Neuron (in vitro differentiated cells): ENCODE results near the gene RAD51B.
"Not testable (repeated sequence)": the region's sequence is repeated elsewhere in the genome, so short reads cannot be mapped to it uniquely, and the experiment has no call there.

Source experiments
- H2AFZ ChIP-seq: one replicate; pipeline ENCODE4 v1.6.1; 2013; ENCODE audit warnings: low read depth, mild to moderate bottlenecking, inconsistent platforms, low read length, moderate library complexity
- H3K27me3 ChIP-seq: one replicate; pipeline ENCODE4 v1.6.1; 2013; ENCODE audit warnings: low read length; ENCODE audit not compliant: insufficient read depth
- H3K36me3 ChIP-seq: one replicate; pipeline ENCODE4 v1.6.1; 2013; ENCODE audit warnings: low read length; ENCODE audit not compliant: insufficient read depth
- H3K4me1 ChIP-seq: one replicate; pipeline ENCODE4 v1.6.1; 2013; ENCODE audit warnings: low read length; ENCODE audit not compliant: insufficient read depth
- H3K4me3 ChIP-seq: 2 replicates; pipeline ENCODE4 v1.5.1; 2013; ENCODE audit warnings: mild to moderate bottlenecking, low read length, moderate library complexity
- H3K9me3 ChIP-seq: one replicate; pipeline ENCODE4 v1.6.1; 2013; ENCODE audit warnings: low read length

The RAD51B gene

DNA sequence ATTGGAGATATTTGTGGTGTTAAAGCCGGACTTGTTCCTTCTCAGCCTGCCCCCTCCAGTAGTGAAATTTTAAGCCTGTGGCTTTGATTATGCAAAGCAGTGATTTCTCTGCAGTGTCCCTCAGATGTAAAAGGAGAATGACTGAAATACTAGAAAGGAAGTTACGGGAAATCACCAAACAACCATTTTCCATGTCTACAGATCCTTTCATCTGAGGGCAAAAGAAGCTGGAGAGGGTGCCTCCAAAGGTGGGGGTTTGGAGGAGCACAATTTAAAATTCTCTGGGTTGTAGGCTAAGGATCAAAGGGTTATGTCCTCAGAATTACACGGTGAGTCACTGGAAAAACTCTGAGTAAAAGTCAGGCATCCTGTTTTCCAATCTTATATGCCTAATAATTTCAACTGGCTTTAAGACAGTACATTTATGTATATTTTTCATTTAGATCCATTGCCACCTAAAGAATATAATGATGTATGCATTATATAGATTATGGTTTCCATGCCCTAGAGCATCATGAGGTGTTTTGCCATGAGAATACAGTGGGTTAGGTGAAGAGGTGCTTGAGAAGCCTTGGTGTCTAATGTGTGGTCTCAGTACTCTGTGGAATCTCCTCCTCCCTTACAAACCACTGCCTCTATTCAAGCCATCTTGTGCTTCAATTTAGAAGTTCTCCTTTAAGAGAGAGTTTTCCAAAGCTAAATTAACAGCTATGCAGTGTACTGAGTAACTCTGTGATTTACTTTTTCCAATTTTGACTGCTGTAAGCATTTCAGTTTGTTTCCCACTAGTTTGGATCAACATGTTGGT lies 362.1 kb downstream of the RAD51B start:
- Histone ChIP-seq H3K27me3 (no peaks in the 10 kb centered on the region), H3K4me1 (peaks cover 9% of the 10 kb centered on the region), H2AFZ (no peak overlapping the region), H3K36me3 (no peaks in the 10 kb centered on the region), H3K4me3 (no peak overlapping the region), H3K9me3 (no peaks in the 10 kb centered on the region)

DNA sequence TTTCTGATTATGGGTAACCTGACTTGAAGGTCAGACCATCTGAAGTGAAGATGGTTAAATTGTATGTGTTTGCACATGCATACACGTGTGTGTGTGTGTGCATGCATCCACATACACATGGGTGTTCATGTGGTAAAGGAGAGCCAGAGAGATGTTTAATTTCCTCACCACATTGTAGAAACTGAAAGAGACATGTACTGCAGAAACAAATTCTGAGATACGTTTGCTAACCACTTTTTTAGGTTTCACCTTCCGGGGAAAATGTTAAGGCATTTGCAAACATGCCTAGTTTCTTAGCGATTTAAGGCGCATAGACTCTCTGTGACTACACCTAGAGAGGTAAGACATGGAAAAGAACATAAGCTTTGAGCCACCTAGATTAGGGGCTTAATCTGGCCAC lies 362.9 kb downstream of the RAD51B start:
- Histone ChIP-seq H3K4me3 (no peak overlapping the region), H3K27me3 (no peaks in the 10 kb centered on the region), H3K9me3 (no peaks in the 10 kb centered on the region), H3K36me3 (no peaks in the 10 kb centered on the region), H3K4me1 (peaks cover 9% of the 10 kb centered on the region), H2AFZ (no peak overlapping the region)

DNA sequence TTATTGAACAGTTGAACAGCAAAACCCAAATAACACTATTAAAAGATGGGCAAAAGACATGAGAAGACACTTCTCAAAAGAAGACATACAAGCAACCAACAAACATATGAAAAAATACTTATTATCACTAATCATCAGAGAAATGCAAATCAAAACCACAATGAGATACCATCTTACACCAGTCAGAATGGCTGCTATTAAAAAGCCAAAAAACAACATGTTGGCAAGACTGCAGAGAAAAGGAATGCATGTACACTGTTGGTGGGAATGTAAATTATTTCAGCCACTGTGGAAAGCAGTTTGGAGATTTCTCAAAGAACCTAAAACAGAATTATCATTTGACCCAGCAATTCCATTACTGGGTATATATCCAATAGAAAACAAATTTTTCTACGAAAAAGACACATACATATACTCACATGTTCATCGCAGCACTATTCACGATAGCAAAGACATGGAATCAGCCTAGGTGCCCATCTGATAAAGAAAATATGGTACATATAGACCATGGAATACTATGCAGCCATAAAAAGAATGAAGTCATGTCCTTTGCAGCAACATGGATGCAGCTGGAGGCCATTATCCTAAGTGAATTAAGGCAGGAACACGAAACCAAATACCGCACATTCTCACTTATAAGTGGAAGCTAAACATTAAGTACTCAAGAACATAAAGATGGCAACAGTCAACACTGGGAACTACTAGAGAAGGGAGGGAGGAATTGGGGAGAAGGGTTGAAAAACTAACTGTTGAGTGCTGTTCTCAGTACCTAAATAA lies 367.1 kb downstream of the RAD51B start:
- H3K4me3 ChIP-seq, H3K9me3 ChIP-seq, H2AFZ ChIP-seq, H3K4me1 ChIP-seq, H3K36me3 ChIP-seq, H3K27me3 ChIP-seq: not testable (repeated sequence)

DNA sequence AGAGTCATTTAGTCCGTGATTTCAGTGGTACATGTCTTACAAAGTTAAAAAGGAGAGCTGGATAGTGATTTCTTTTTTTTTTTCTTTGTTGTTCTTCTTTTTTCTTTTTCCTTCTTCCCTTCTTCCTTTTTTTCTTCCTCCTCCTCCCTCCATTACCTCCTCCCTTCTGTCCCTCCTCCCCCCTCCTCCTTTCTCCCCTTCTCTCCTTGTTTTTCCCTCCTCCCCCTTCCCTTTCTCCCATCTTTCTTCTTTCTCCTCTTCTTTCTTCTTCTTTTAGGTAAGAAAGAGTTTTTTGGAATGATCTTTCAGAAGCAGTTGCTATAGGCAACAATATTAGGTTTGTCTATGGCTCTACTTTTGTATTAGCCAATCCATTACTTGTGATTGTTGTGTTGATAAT lies 368.6 kb downstream of the RAD51B start:
- Histone ChIP-seq H3K4me3 (no peak overlapping the region), H3K27me3 (no peaks in the 10 kb centered on the region), H3K4me1 (peaks cover 4% of the 10 kb centered on the region), H3K36me3 (no peaks in the 10 kb centered on the region), H2AFZ (no peak overlapping the region), H3K9me3 (no peaks in the 10 kb centered on the region)

DNA sequence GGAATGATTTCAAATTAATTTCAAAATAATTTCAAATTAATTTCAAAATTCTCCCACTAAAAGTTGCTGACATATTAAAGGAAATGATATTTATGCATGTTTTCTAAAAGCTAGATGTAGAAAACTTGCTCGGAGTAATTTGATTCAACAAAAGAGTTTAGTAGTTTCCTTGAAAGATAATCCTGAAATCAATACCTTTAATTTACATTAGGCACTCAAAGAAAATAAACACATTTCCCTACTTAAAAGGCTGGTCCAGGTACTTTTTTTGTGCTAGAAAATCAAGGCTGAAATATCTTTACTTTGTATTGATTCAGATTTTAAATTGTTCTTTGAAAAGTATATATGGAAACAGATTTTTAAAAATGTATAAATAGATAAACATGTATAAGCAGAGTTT lies 370.5 kb downstream of the RAD51B start:
- Histone ChIP-seq H3K4me1 (peaks cover 5% of the 10 kb centered on the region), H3K27me3 (no peaks in the 10 kb centered on the region), H3K9me3 (no peaks in the 10 kb centered on the region), H3K36me3 (no peaks in the 10 kb centered on the region), H3K4me3 (no peak overlapping the region), H2AFZ (no peak overlapping the region)

DNA sequence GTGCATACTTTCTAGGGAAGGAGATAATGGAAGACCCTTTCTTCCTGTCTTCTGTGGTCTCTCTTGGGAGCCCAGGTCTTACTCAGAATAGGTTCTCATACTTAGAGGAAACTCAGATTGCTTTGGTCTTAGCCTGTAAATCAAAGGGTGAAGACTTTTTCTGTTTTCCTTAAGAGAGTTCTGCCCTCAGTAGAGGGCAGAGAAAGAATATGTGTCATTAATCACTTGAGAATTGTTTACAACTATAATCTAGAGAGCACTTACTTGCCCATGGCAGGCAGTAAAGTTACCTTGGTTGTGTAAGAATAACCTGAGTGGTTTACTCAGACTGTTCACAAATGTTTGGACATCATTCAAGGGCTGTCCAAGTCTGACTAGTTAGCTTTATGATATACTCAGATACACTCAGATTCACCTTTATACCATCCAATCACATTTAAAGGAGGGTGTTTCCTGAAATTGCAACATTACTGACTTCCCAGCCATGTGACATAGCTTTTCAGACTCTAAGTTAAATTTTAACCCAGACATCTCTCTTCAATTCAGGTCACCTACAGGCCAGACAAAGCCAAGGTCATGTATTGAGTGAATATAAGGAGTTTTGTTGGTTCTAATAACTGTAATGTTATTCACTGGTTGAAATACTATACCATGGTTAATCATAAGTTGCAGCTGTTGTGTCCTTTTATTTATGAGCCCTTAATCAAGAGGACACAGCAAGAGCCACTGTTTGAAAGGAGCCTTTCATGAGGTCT lies 372.2 kb downstream of the RAD51B start:
- H3K4me3 ChIP-seq, result no peak overlapping the region
- H3K36me3 ChIP-seq, result no peaks in the 10 kb centered on the region
- no peaks in the 10 kb centered on the region for H3K9me3 ChIP-seq
- no peaks in the 10 kb centered on the region for H3K27me3 ChIP-seq
- no peak overlapping the region for H2AFZ ChIP-seq
- peaks cover 5% of the 10 kb centered on the region for H3K4me1 ChIP-seq

DNA sequence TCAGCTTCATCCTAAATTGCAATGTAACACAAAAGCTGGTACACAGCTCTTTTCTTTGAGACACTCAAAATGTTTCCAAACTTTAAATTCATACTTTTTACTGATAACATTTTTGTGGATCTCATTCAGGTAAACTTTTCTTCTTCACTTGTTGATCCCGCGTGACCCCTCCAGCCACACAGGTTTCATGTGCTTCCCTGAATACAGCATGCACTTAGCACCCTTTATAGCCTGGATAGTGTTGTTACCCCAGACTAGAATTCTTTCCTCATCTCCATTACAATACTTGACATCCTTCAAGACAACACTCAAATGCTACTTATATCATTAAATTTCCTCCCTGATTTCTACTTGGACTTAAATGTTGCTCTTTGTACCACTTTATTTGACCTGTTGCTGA lies 373.4 kb downstream of the RAD51B start:
- Histone ChIP-seq H3K27me3 (no peaks in the 10 kb centered on the region), H3K9me3 (no peaks in the 10 kb centered on the region), H3K36me3 (no peaks in the 10 kb centered on the region), H3K4me1 (peaks cover 5% of the 10 kb centered on the region), H2AFZ (no peak overlapping the region), H3K4me3 (no peak overlapping the region)

DNA sequence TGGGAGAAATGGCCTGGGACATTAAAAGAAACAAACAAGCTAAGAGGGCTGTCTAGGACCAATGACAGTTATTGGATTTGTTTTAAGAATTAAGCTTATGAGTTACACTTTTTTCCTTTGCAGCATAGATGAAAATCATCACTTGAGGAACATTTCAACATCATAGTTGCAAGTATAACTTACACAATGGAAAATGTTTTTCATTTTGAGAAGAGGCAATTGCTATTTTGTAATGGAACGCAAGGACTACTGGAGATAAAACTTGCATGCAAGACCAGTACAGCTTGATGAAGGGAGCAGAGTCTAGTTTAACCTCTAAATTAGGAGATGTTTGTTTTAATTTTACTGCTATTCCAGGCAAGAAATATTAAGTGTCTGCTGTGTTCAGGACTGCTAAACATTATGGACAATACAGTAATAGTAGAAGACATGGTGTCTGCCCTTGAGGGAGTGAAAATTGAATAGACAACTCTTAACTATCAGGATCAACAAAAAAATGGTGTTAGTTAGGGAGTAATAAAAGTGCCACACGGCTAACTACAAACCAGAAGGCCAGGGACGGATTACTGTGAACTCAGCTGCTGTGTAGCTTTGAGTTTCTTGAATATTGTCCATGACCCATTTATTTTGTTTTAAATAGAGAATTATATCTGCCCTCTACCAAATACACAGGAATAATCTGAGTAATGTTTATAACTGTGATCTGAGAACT lies 374.5 kb downstream of the RAD51B start:
- Histone ChIP-seq H2AFZ (no peak overlapping the region), H3K36me3 (no peaks in the 10 kb centered on the region), H3K27me3 (no peaks in the 10 kb centered on the region), H3K4me1 (peaks cover 10% of the 10 kb centered on the region), H3K9me3 (no peaks in the 10 kb centered on the region), H3K4me3 (no peak overlapping the region)

DNA sequence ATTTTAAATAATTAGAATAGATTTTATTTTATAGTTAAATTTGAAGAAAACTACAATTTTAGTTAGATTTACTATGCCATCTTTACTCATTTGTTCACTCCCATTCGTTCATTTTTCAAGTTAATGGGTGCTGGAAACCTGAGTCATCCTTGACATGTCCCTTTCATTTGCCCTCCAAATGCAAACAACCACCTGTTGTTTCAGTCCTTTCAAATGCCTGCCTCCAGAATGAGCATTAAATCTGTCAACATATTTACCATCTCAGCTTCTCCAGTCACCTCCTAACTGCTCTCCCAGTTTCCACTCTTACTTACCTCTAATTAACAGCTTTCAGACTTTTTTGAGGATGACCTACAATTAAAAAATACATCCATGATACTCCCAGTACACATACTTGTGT lies 375.5 kb downstream of the RAD51B start:
- peaks cover 18% of the 10 kb centered on the region for H3K4me1 ChIP-seq
- H3K36me3 ChIP-seq, result no peaks in the 10 kb centered on the region
- no peaks in the 10 kb centered on the region for H3K9me3 ChIP-seq
- H2AFZ ChIP-seq, result no peak overlapping the region
- no peak overlapping the region for H3K4me3 ChIP-seq
- H3K27me3 ChIP-seq, result no peaks in the 10 kb centered on the region

DNA sequence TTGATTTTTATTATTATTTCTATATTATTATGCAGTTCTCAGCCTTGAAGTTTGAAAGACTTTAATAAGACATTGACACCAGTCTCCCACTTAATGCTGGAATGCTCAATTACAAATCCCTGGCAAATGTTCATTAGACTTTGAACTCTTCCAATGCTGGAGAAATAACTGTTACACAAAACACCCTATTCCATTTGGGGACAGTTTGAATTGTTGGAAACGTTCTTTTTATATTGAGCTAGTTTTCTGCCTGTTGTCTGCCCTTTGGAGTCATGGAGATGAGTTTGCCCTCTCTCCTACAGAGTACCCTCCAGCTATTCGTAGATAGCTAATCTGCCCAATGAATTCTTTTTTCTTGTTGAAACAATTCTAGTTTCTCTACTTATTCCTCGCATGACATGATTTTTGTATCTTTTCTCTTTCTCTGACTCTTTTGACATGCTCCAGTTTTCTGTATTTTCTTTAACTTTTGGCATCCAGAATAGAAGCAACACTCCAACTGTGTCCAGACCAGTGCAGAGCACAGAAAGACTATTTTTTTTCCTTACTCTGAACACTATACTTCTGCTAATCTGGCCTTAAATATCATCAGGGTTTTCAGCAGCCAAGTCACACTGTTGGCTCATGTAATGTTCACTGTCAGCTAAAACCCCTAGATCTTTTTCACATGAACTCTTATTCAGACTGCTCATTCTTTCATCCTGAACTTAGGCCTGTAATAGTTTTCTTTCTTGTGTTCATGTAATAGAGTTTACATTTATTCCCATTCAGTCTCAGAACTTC lies 379.3 kb downstream of the RAD51B start:
- Histone ChIP-seq H3K4me3 (peak overlapping the region; percentile 39), H3K27me3 (no peaks in the 10 kb centered on the region), H3K4me1 (peaks cover 17% of the 10 kb centered on the region), H2AFZ (peak overlapping the region; percentile 90), H3K36me3 (no peaks in the 10 kb centered on the region), H3K9me3 (no peaks in the 10 kb centered on the region)

DNA sequence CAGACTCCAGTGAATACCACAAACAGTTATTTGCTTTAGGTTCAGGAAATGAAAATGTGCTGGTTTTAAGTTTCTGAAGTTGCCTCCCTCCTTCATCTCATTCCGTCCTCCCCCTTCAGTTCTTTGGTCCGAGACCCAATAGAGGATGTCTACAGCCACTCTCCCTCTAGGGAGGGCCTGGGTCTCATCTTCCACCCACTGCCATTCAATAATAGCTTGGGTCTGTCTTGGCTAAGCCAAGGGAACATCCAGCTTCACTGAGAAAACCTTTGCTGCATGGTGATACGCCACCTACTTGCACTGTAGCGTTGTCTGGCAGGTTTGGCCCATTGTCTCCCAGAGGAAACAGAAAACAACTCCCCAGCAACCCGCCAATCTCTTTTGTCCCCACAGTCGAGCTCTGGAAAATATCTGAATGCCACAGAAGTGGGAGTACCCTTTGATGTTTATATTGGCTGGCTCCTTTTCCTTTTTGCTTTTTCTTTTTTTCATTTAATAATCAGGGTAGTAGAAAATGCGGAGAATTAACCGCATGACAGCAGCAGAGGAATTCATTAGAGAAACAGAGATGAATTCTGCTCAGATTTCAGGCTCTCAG lies 380.1 kb downstream of the RAD51B start:
- Histone ChIP-seq H3K27me3 (no peaks in the 10 kb centered on the region), H3K4me3 (peak overlapping the region; percentile 39), H2AFZ (peak overlapping the region; percentile 90), H3K4me1 (peaks cover 17% of the 10 kb centered on the region), H3K36me3 (no peaks in the 10 kb centered on the region), H3K9me3 (no peaks in the 10 kb centered on the region)

DNA sequence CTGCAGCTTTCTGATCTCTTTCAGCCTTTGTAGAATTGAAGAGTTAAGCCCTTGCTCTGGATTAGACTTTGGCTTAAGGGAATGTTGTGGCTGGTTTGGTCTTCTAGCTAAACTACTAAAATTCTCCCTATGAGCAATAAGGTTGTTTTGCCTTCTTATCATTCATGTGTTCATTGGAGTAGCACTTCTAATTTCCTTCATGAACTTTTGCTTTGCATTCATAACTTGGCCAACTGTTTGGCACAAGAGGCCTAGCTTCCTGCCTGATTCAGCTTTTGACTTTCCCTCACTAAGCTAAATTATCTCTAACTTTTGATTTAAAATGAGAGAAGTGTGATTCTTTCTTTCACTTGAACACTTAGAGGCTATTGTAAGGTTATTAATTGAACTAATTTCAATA lies 384.3 kb downstream of the RAD51B start:
- no peak overlapping the region for H3K4me3 ChIP-seq
- H3K27me3 ChIP-seq, result no peaks in the 10 kb centered on the region
- H3K36me3 ChIP-seq, result no peaks in the 10 kb centered on the region
- H2AFZ ChIP-seq, result no peak overlapping the region
- H3K4me1 ChIP-seq, result peaks cover 14% of the 10 kb centered on the region
- H3K9me3 ChIP-seq, result no peaks in the 10 kb centered on the region
